Hematopoietic multipotent progenitor cell treated with erythropoietin and hydrocortisone succinate and interleukin-3 and kit ligand, for 6 days (in vitro differentiated cells): Measurements from ENCODE around the gene LDLRAD1.
"Not testable (repeated sequence)": the region's sequence is repeated elsewhere in the genome, so short reads cannot be mapped to it uniquely, and the experiment has no call there.

Experiments used
- DNase-seq: peaks from one replicate; pipeline ENCODE4 v3.0.0-alpha.2; 2015

LDLRAD1 gene, protein sequence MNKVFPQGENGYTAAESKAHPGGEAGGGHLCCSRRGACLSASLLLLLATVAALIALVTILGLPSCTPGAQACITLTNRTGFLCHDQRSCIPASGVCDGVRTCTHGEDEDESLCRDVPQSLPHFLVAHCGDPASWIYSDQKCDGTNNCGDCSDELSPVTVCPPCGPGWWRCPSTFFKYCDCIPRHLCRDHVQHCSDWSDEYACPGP

DNA sequence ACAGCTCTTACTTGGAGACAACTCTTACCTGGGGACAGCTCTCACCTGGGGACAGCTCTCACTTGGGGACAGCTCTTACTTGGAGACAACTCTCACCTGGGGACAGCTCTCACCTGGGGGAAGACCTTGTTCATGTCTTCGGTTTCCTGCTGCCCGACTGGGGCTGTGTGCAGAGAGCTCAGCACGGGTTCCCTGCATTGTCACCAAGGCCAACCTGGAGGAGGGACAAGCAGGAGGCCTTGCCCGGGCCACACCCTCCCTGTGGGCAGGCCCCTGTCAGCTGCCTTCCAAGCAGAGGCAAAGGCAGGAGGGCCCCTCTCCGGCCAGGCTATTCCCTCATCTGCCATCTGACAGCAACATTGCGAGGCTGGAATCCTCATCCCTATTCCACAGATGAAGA is at the start of gene LDLRAD1:
Gene LDLRAD1, minus strand, starts transcription at position 208 of the 400 bp plus-strand sequence. Its CDS starts 74 bp downstream, at position 134.
- DNase-seq, result peak; percentile 40

DNA sequence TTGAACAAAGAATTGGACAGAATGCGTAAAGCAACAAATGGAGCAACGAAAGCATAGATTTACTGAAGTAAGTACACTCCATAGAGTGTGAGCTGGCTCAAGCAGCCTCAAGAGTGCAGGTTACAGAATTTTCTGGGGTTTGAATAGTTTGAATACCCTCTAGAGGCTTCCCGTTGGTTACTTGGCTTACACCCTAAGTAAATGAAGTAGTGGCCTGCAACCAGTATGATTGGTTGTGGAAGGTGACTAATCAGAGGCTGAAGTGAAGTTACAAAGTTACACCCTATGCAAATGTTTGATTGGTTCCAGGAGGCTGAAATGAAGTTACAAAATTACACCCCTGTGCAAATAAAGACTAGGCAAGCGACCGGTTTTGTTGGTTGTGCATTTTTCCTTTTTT is 46.3 kb upstream of the LDLRAD1 start:
- no peak for DNase-seq

DNA sequence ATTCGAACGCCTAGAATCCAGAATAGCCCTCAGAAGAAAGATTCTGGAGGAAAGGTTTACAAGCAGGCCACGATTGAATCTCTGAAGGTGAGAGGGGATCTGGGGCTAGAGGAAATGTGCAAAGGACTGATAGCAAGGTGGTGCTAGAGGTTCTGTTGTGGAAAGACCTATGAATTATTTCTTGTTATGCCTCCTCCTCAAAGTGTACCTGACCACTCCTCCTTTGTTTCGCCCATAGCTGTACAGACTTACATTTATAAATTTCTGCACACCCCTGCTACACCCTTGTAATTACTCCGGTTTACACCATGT is 36.4 kb upstream of the LDLRAD1 start:
- DNase-seq, result peak; percentile 80

DNA sequence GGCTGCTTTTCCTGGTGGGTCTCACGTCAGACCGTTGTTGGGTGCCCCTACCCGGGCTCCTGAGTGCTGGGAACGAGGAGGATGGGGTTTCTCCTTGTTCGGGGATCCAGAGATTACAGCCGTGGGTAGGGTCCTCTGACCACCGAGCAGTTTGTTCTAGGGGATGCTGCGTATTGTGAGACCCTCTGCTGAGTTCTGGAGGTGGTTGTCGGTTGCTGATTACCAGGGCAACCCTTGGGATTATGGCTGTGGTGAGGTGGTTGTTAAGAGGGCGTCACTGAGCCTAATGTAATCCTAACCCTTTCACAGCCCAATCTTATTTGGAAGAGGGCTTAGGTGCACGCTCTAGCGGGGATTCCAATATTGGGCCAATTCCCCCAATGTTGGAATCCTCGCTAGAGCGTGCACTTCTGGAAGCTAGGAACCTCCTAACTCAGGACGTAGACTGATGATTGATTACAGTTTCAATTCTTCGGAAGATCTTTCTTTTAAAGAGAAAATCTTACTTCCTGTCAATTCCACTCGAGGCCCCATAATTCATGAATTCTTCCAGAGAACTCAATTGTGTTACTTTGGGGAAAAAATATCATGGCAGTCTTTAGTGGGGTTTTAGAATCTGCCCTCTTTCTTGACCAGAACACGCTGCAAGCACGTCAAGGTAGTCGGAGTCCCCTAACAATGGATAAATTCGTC is 35.9 kb upstream of the LDLRAD1 start:
- peak; percentile 65 for DNase-seq

DNA sequence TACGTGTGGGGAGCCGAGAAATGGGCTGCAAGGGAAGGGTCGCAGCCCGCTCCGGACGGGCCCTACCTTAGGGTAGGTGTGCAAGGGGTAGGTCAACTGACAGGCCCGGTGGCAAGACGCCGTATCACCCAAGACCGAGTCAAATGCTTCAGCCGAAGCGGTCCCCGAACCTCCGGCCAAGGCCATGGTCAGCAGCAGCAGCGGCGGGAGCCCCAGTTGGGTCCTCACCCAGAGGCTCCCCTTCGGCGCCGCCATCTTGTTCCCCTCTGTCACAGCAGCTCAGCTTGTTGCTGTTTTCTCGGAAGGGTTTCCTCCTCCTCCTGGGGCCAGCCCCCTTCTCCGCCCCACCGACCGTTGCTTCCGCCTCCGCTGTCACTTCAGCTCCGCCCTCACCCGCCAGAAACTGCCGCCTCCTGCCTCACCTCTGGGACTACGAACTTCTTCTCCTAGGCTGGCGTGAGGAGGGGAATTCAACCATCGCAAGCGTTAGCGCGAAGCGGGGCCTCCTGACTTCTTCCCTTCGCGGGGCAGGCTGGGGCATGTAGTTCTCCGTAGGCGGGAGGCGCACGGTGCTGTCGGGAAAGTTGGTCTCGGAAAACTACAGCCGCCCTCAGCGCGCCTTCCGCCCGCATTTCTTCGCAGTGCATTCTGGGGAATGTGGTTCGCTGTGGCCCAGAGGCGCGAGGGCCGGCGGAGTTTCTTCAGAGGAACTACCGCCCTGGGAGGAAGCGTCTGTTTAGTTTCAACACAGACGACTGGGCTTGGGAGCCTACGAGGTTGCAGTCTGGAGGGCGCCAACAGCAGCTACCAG is 35.2 kb upstream of the LDLRAD1 start, which contains the start of the genes TCEANC2 and TMEM59:
Gene TCEANC2, plus strand, starts transcription at position 675 of the 811 bp plus-strand sequence. CDS start 815 bp downstream, outside the sequence.
Gene TMEM59, minus strand, starts transcription at position 271 of the 811 bp plus-strand sequence. Its CDS starts 16 bp downstream, at position 255.
- peak; percentile 99 for DNase-seq

DNA sequence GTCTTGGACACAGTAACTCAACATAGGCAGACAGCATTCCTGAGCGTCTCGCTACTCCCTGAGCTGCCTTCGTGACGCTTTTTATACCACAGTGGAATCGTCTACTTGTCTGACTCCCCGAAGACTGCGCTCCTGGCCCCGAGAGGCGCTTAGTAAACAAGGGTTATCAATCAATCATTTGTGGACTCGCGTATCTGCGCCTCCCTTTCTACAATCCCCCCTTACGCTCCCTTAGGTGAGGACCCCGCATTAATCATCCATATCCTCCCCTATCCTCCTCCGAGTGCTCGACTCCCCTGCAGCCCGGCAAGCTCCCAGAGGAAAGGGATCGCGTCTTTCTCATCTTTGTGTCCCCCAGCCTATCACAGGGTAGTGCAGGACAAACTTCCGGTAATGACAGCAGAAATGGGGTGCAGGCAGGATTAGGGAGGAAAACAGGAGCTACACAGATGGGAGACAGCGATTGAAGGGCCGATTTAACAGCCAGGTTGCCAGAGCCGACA is 34.5 kb upstream of the LDLRAD1 start:
- peak; percentile 75 for DNase-seq

DNA sequence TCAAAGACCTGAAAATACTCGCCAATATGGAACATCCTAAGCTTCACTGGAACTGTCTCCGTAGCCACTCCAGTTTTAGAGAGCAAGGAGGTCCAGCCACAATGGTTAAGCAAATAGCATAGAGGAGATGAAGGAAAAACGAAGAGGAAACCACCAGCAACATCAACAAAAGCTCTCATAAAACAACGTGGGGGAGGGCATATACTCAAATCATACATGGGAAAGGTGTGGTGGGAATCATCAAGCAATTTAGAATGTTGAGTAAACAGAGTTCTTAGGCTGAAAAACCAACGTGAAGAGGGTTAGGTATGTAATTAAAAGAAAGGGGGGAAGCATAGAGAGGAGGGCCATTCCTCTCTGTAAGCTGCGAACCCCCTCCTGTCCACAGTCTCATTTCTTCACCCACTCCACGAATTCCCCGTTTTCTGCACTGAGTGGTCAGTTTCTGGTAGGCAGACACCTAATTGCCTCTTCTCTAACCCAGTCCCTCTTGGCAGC is 34.0 kb upstream of the LDLRAD1 start:
- no peak for DNase-seq

DNA sequence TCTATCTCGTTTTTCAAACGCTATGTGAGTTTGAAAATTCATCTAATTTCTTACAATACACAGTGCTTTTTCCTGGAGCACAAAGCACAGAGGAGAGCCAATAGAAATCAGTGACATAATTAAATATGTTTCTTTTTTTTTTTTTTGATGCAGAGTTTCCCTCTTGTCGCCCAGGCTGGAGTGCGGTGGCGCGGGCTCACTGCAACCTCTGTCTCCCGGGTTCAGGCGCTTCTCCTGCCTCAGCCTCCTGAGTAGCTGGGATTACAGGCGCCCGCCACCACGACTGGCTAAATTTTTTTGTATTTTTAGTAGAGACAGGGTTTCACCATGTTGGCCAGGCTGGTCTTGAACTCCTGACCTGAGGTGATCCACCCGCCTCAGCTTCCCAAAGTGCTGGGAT is 32.4 kb upstream of the LDLRAD1 start:
- not testable (repeated sequence) for DNase-seq

DNA sequence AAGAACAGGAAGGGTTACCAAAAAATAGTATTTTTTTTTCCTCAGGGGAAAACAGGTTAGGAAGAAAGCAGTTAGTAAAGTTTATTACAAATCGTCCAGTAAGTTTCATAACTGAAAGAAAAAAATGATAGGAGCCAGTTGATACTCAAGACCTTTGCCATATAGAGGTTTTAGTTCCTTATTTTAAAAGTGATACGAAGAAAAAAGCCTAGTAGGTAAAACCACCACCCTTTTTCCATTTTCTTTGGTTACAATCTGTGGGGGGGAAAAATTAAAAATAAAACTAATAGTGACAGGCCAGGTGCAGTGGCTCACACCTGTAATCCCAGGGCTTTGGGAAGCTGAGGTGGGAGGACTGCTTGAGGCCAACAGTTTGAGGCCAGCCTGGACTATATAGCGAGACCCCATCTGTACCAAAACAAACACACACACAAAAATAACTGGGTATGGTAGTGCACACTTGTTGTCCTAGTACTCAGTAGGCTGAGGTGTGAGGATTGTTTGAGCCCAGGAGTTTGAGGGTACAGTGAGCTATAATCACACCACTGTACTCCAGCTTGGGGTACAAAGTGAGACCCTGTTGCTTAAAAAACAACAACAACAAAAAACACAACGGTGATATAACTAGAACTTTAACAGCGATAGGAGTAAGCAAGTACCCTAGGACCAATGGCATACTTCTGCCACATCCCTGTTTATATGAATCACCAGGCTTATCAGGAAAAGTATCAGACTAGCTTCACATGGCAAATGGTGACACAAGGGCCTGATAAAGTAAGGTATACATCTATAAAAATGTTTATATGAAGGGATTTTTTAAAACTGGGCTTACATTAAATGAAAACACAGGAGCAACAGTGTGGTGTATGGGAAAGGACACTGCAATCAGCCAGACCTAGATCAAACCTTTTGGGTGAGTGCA is 29.7 kb upstream of the LDLRAD1 start:
- peak; percentile 34 for DNase-seq

DNA sequence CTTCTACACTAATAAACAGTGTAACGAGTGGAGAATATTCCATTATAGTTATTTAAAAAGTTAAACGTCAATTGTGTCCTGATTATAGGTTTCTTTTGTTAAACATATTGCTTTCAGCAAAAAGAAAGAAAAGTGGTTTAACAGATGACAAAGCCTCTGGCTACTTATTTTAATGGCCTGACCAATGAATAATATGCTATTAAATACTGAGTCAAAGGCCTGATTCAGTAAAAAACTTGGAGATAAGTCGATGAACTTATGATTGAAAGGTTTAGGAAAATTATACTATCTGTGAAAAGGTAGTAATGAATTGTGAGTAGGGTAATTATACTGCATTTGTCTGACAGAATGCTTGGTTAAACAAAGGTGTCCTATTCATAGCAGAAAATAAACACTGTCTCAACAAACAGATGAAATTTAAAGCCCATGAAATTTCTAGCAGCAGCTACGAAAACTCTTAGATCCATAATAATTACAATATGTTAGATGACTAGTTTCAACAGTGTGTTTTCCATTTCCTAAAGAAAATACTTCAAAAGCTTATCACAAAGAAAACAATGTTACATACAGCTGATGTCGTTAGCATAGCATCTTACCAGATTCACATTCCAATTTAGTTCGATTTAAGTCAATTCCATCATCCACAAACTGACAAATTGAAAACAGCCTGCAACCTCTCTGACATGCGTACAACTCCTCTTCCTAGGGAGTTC is 28.8 kb upstream of the LDLRAD1 start:
- DNase-seq, result no peak

DNA sequence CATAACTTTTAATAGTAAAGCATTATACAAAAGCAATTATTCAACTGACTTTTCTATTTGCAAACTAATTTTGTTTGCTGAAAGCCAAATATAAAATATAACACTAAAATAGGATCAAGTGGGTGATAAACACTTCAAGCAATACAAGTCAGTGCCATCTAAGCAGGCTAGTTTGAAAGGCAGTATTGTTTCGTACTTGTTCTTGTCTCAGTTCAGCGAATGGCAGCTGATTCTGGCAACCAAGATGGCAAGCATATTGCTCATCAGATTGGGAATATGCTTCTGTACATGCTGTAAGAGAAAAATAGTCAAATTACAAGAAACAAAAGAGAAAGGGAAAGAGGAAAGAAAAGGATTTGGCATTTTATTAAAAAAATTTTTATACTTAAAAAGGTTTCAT is 27.5 kb upstream of the LDLRAD1 start:
- no peak for DNase-seq

DNA sequence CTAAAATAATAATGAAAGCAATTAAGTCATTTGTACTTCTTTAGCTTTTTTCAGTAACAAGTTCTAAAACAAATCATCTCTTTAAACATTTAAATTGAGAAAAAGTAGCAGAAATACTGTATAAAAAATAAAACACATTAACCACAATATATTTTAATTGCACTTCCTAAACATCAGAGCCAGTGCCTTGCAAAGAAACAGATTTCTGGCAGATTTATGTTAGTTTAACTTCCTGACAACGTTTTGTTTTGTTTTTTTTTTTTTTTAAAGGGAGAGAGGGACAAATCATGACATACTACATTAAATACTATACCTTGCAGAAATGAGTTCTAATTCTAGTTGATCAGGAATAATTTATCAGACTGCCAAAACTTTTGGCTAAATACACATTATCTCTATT is 23.8 kb upstream of the LDLRAD1 start:
- DNase-seq, result no peak

DNA sequence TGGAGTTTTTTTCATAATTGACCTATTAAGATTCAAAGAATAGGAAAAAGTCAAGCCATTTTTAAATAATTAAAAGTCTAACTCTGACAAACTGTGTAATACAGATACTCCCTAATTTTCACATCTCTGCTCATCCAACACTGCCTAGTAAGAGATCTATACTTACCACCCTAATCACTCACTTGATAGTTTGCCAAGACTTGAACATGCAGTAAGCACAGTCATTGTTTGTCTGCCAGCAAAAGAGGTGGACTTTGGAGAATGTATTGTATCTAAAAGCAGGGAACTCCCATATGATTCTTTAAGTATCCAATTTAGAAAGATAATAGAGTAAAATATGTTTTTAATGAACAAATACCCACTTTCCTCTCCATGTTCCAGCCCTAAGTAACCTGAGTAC is 19.5 kb upstream of the LDLRAD1 start:
- peak; percentile 19 for DNase-seq

DNA sequence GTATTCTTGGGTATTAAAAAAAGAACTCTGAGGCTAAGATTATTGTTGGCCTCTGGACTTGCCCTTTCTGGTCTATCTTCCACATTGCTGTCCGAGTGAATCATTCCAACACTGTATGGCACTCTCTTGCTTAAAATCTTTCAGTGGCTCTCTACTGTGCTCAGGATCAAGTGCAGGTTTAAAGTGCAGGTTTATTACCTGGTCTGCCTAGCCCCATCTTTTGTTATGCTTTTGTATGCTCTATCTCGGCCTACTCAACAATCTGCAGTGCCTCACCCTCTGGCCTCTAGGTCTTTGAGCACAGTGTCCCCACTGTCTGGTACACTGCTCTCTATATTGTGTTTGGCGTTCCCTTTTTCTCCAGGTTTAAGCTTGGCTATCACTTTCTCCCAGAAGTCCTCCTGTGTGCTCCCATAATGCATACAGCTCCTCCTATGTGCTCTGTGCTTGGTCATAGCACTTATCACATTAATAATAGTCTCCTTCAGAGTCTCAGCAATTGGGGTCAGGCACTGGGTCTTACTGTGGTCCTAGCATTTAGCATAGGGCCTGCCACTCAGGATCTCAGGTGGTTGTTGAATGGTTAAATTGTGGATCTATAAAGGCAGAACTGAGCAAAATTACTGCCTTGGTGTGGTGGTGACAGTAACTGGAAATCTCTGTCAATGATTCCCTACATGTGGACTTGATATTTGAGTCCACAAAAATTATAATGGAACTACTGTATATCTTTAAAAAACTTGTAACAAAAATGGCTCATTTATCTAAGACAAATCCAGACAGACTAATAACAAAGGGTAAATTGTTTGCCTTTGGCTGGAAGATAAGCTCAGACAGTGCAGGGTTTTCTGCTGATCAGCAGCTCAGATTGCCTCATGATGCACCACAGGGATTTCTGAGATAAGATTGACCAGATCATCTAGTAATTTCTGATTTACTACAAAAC is 10.6 kb upstream of the LDLRAD1 start:
- DNase-seq, result no peak

DNA sequence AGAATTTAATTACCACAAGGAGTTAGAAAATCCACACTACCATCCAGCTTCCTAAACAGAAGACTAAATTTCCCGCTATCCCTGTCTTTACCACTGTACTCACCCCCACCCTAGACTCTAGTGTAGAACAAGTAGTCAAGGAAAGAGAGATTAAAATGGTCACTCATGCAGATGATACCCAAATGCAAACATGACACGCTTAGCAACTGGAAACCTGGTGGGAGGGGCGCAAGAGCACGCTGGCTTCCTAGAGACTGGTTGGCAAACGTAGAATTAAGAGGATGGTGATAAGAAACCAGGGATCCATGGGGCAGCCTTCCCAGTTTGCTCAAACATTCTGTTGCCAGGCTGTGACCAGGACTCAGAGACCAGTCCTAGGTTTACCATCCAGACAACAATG is 9.9 kb upstream of the LDLRAD1 start:
- DNase-seq, result no peak

DNA sequence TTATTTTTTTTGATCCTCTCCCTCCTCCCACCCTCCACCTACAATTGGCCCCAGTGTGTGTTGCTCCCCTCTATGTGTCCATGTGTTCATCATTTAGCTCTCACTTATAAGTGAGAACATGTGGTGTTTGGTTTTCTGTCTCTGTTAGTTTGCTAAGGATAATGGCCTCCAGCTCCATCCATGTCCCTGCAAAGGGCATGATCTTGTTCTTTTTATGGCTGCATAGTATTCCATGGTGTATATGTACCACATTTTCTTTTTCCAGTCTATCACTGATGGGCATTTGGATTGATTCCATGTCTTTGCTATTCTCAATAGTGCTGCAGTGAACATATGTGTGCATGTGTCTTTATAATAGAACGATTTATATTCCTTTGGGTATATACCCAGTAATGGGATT is 6.8 kb upstream of the LDLRAD1 start:
- not testable (repeated sequence) for DNase-seq

DNA sequence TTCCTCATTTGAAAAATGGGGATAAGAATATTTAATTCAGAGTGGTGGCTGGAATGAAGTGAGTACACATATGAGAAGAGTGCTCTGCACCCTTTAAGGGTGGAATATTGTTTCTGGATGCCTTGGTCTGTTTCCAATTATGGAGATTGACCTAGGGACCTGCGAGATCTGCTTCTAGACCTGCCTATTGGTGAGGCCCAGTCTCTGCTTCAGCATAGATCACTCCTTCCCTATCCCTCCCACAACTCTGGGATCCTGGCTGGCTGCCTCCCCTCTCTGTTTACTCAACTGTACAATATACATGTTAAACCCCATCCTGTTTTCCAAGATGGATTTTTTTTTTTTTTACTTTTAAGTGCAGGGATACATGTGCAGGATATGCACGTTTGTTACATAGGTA is 6.4 kb upstream of the LDLRAD1 start:
- no peak for DNase-seq

DNA sequence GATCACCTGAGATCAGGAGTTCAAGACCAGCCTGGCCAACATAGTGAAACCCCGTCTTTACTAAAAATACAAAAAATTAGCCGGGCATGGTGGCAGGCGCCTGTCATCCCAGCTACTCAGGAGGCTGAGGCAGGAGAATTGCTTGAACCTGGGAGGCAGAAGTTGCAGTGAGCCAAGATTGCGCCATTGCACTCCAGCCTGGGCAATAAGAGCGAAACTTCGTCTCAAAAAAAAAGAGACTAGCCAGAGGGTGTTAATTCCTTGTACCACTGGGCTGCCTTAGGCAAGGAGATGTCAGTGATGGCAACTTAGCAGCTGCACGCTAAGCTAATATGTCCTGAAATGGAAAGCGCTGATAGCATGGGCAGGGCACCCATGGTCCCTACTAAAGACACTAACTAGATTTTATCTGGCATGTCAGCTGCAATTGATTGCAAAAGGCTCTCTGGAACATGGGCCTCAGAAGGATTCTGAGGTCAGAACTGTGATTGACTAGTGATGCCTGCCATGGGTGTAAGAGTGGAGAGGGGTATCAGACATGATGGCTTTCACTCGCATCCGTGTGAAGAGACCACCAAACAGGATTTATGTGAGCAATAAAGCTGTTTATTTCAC is 1.7 kb upstream of the LDLRAD1 start:
- DNase-seq, result peak; percentile 9

DNA sequence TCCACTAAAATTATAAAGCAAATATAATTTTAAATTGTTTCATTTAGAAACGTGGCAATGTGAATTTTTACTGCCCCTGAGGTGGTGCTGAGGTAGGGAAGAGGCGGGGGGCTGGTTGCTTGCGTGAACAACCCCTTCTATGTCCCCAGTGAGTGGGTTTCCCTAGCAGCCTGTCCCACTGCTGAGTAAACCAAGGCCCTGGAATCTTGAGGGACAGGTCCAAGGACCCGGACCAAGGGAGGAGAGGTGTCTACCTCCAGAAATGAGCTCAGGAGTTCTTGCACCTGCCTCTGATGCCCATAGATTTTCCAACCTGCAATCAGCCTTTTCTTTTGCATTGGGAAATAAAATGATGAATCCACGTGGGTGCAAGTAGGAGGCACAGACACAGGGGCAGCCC is 649 bp upstream of the LDLRAD1 start:
- no peak for DNase-seq
